GM23338 (cell line): ENCODE measurements around the gene MYO18B. TPM values are rescaled to one million over a fixed set of nuclear protein-coding genes. Genes with fewer than 3 reads are reported as not detected.

ENCODE experiments used
- ATAC-seq: fragments of 200-7000 bp; cut with Tn5 transposase; 3 replicates; pipeline ENCODE4 v1.9.1; 2020
- DNase-seq: peaks from one replicate; pipeline ENCODE4 v3.0.0-alpha.2; 2015; ENCODE audit warnings: low spot score
- H2AFZ ChIP-seq: fragments of 200-600 bp; sonication (generic); 2 replicates; pipeline ENCODE4 v1.8.0; 2016; ENCODE audit warnings: antibody characterized with exemption, mild to moderate bottlenecking, moderate library complexity
- H3F3A ChIP-seq: fragments of 200-600 bp; sonication (generic); replicated peaks from 2 replicates; pipeline ENCODE4 v1.8.0; 2017; ENCODE audit warnings: antibody characterized with exemption, mixed run types, low read depth
- H3K27ac ChIP-seq: fragments of 200-600 bp; sonication (generic); 2 replicates; pipeline ENCODE4 v1.6.1; 2016; ENCODE audit warnings: low read depth
- H3K27me3 ChIP-seq: fragments of 200-600 bp; sonication (generic); 2 replicates; pipeline ENCODE4 v1.8.0; 2016; ENCODE audit warnings: mild to moderate bottlenecking, mixed run types, moderate library complexity; ENCODE audit not compliant: insufficient read depth
- H3K36me3 ChIP-seq: fragments of 200-600 bp; sonication (generic); 2 replicates; pipeline ENCODE4 v1.8.0; 2016; ENCODE audit warnings: mild to moderate bottlenecking; ENCODE audit not compliant: insufficient read depth
- H3K4me1 ChIP-seq: fragments of 200-600 bp; sonication (generic); 2 replicates; pipeline ENCODE4 v1.8.0; 2016; ENCODE audit warnings: mild to moderate bottlenecking, moderate library complexity; ENCODE audit not compliant: insufficient read depth
- H3K4me2 ChIP-seq: fragments of 200-600 bp; sonication (generic); 2 replicates; pipeline ENCODE4 v1.7.1; 2017; ENCODE audit warnings: mixed run types
- H3K4me3 ChIP-seq: fragments of 200-600 bp; sonication (generic); 2 replicates; pipeline ENCODE4 v1.6.1; 2016; ENCODE audit warnings: mixed run types
- H3K79me2 ChIP-seq: fragments of 200-600 bp; sonication (generic); replicated peaks from 2 replicates; pipeline ENCODE4 v1.8.0; 2017; ENCODE audit warnings: mild to moderate bottlenecking; ENCODE audit not compliant: insufficient read depth
- H3K9me2 ChIP-seq: fragments of 200-600 bp; sonication (generic); 2 replicates; pipeline ENCODE4 v1.8.0; 2017; ENCODE audit not compliant: insufficient read depth
- H4K20me1 ChIP-seq: fragments of 200-600 bp; sonication (generic); replicated peaks from 2 replicates; pipeline ENCODE4 v1.8.0; 2017; ENCODE audit warnings: mild to moderate bottlenecking; ENCODE audit not compliant: insufficient read depth
- H3K27ac Mint-ChIP-seq: 2 replicates; pipeline ENCODE4 v1.8.0; 2020; ENCODE audit warnings: inconsistent platforms, mild to moderate bottlenecking, moderate library complexity, mixed read lengths
- H3K27me3 Mint-ChIP-seq: 3 replicates; pipeline ENCODE4 v1.8.0; 2022; ENCODE audit warnings: low read depth, mild to moderate bottlenecking, moderate library complexity, mixed read lengths, inconsistent platforms; ENCODE audit not compliant: insufficient read depth, poor library complexity
- H3K36me3 Mint-ChIP-seq: 3 replicates; pipeline ENCODE4 v1.8.0; 2021; ENCODE audit warnings: low read depth, mild to moderate bottlenecking, inconsistent platforms, moderate library complexity, mixed read lengths
- H3K4me1 Mint-ChIP-seq: 3 replicates; pipeline ENCODE4 v1.8.0; 2020; ENCODE audit warnings: mild to moderate bottlenecking, inconsistent platforms, mixed read lengths
- H3K4me3 Mint-ChIP-seq: 3 replicates; pipeline ENCODE4 v1.8.0; 2021; ENCODE audit warnings: moderate library complexity, mild to moderate bottlenecking, inconsistent platforms, mixed read lengths
- H3K9me3 Mint-ChIP-seq: 3 replicates; pipeline ENCODE4 v1.8.0; 2020; ENCODE audit warnings: moderate library complexity, mild to moderate bottlenecking, inconsistent platforms, mixed read lengths
- CREB1 ChIP-seq: fragments of 250-450 bp; sonication (Bioruptor Pico); IDR thresholded peaks from 2 replicates; pipeline ENCODE4 v1.5.0; 2020; ENCODE audit warnings: low read depth, mild to moderate bottlenecking, moderate library complexity
- CTCF ChIP-seq, 2 experiments: fragments of 200-600 bp in 1 of 2; sonication (generic) in 1 of 2; conservative IDR thresholded peaks; 2 replicates each; pipeline versions ENCODE4 v1.5.1 to v1.6.1; 2016 to 2017; ENCODE audit warnings: antibody characterized with exemption in 2 of 2, low read depth in 2 of 2, mild to moderate bottlenecking in 2 of 2, moderate library complexity in 1 of 2
- ETS1 ChIP-seq: IDR thresholded peaks from 2 replicates; pipeline ENCODE4 v1.6.1; 2016; ENCODE audit warnings: antibody characterized with exemption
- EZH2 ChIP-seq: fragments of 200-600 bp; sonication (generic); IDR thresholded peaks from one replicate; pipeline ENCODE4 v1.8.0; 2017; ENCODE audit warnings: antibody characterized with exemption, mild to moderate bottlenecking, low read depth; ENCODE audit not compliant: unreplicated experiment
- EZH2phosphoT487 ChIP-seq: fragments of 200-600 bp; sonication (generic); IDR thresholded peaks from one replicate; pipeline ENCODE4 v1.8.1; 2018; ENCODE audit warnings: antibody characterized with exemption; ENCODE audit not compliant: unreplicated experiment
- JUNB ChIP-seq: IDR thresholded peaks from one replicate; pipeline ENCODE4 v1.6.1; 2016; ENCODE audit warnings: antibody characterized with exemption; ENCODE audit not compliant: unreplicated experiment
- NANOG ChIP-seq: IDR thresholded peaks from 2 replicates; pipeline ENCODE4 v1.6.1; 2016; ENCODE audit warnings: antibody characterized with exemption, borderline replicate concordance
- REST ChIP-seq: IDR thresholded peaks from one replicate; pipeline ENCODE4 v1.6.1; 2018; ENCODE audit warnings: antibody characterized with exemption; ENCODE audit not compliant: unreplicated experiment
- STAT1 ChIP-seq: IDR thresholded peaks from one replicate; pipeline ENCODE4 v1.6.1; 2016; ENCODE audit warnings: antibody characterized with exemption; ENCODE audit not compliant: unreplicated experiment
- ZNF114 ChIP-seq: fragments of 250-450 bp; sonication (Bioruptor Pico); IDR thresholded peaks from 2 replicates; pipeline ENCODE4 v1.5.0; 2020; ENCODE audit warnings: mild to moderate bottlenecking, moderate library complexity
- ZNF331 ChIP-seq: fragments of 250-450 bp; sonication (Bioruptor Pico); IDR thresholded peaks from 2 replicates; pipeline ENCODE4 v1.5.0; 2020; ENCODE audit warnings: low read depth, mild to moderate bottlenecking, moderate library complexity
- polyA plus RNA-seq: library from polyadenylated mRNA; unstranded; fragments of >200 nt; fragmentation: Nextera tagmentation; extraction: Ambion mirVana; gene quantifications from 2 replicates; pipeline ENCODE4 v1.2.1, GENCODE V29; 2016
- total RNA-seq: library from RNA; depleted of rRNA; stranded (reverse); fragments of >200 nt; shearing (Covaris generic); gene quantifications from 2 replicates; pipeline ENCODE4 v1.2.3, GENCODE V29; 2014

Gene MYO18B
- total and polyA plus RNA-seq, 2 experiments from 2014 or later, result 0.36 to 0.45 TPM

- no peak for ATAC-seq
Observed at GRCh38 chr22:25840167-25840566, 98.2 kb downstream of the MYO18B start.

More at GRCh38 chr22:25840167-25840566, 98.2 kb downstream of the MYO18B start:
- Mint-ChIP-seq H3K36me3 (no peaks in the 10 kb centered on the region), H3K27me3 (peaks cover 3% of the 10 kb centered on the region), H3K4me3 (no peak overlapping the region), H3K4me1 (no peaks in the 10 kb centered on the region), H3K9me3 (no peaks in the 10 kb centered on the region), H3K27ac (no peak overlapping the region)
- H3F3A ChIP-seq, result no peaks in the 10 kb centered on the region
- no peaks in the 10 kb centered on the region for H3K36me3 ChIP-seq
- H3K79me2 ChIP-seq, result no peaks in the 10 kb centered on the region
- H2AFZ ChIP-seq, result no peak overlapping the region
- H3K4me3 ChIP-seq, result no peak overlapping the region
- no peak for DNase-seq
- H3K4me1 ChIP-seq, result no peaks in the 10 kb centered on the region
- H4K20me1 ChIP-seq, result no peaks in the 10 kb centered on the region
- no peak overlapping the region for H3K4me2 ChIP-seq
- H3K27me3 ChIP-seq, result no peaks in the 10 kb centered on the region
- H3K27ac ChIP-seq, result no peak overlapping the region
- H3K9me2 ChIP-seq, result no peaks in the 10 kb centered on the region
- TF ChIP-seq STAT1 (no peak), ZNF114 (no peak), EZH2phosphoT487 (no peak), CREB1 (CRISPR knock-in tag) (no peak), ZNF331 (CRISPR knock-in tag) (no peak), CTCF (conservative IDR thresholded peaks at IDR 0.05; ENCODE audit: low read depth in 2 of 2) (no peak), ETS1 (no peak), REST (no peak), EZH2 (no peak), NANOG (no peak), JUNB (no peak)
